T follicular helper cell (primary cell): ENCODE data around the gene TNP2.

Experiments
- DNase-seq: peaks from one replicate; pipeline ENCODE4 v3.0.0-alpha.2; 2020; ENCODE audit warnings: low read depth
- total RNA-seq, 2 experiments: gene quantifications; one replicate each; lab custom pipeline; 2026; lab: John Stamatoyannopoulos, UW

TNP2 gene
- 0 reads per million in 2 experiments for total RNA-seq

DNA sequence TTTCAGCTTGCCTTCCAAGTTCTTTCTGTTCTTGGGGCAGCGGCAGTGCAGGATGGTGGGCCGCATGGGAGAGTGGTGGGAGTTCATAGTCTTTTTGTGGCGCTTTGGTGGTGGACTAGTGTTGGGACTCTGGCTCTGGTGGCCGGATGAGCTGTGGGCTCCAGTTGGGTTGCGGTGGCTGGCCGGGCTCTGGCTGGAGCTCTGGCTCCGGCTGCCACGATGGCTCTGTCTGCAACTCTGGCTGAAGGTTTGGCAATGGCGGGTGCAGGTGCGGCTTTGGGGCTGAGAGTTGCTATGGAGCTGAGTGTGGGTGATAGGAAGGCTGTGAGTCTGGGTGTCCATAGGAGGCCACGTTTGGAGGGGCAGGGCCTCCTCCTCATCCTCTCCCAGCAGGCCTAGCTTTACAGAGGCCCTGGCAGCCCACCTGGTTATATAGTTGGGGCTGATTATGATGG lies at the start of gene TNP2:
Gene TNP2, minus strand, starts transcription at position 405 of the 455 bp plus-strand sequence. Its CDS starts 63 bp downstream, at position 342.
- no peak for DNase-seq

GRCh38 chr16:11318817-11319216 lies 49.7 kb upstream of the TNP2 start:
- no peak for DNase-seq

- DNase-seq = no peak
Measured at GRCh38 chr16:11316331-11317015, 47.3 kb upstream of the TNP2 start.

DNA sequence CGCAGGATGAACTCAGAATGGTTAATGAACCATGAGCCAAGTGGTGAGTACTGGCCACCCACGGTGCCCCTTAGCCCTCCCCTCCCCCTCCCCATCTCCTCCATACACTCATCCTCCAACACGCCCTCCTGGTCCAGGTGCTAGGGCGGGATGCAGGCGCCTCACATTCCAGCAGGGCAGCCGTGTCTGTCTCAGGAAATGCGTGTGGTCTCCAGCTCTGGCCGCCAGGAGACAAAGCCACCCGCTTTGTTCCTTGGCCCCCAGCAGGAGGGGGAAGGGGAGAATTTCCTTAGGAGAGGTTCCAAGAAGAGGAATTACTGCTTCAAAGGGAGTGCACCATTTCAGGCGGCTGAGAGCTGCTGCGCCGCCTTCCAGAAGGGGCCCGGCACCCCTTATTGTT lies 46.4 kb upstream of the TNP2 start:
- DNase-seq = no peak

DNA sequence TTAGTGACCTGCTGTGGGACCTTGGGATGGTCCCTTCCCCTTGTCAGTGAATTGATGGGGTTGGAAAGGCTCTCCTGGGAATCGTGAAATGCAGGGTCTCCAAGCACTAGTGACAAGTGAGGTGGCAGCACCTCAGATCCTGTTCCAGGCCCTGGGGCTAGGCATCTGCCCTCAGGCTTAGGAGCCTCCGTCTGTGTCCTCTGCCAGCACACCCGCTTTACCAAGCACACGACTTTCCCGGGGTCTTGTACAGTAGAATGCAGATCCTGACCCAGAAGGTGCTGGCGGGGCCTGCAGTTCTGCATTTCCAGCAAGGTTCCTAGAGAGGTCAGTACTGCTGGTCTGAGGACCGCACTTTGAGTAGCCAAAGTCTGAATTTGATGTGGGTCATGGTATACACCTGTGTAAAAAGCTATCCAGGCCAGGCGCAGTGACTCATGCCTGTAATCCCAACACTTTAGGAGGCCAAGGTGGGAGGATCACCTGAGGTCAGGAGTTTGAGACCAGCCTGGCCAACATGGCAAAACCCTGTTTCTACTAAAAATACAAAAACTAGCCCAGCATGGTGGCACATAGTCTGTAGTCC lies 45.3 kb upstream of the TNP2 start:
- no peak for DNase-seq

GRCh38 chr16:11313493-11314308 lies 44.6 kb upstream of the TNP2 start:
- DNase-seq = no peak

- no peak for DNase-seq
Measured at GRCh38 chr16:11312718-11313492, 43.8 kb upstream of the TNP2 start.

GRCh38 chr16:11310997-11311561 lies 42.0 kb upstream of the TNP2 start:
- DNase-seq = no peak

GRCh38 chr16:11310634-11310977 lies 41.5 kb upstream of the TNP2 start:
- DNase-seq = no peak

DNA sequence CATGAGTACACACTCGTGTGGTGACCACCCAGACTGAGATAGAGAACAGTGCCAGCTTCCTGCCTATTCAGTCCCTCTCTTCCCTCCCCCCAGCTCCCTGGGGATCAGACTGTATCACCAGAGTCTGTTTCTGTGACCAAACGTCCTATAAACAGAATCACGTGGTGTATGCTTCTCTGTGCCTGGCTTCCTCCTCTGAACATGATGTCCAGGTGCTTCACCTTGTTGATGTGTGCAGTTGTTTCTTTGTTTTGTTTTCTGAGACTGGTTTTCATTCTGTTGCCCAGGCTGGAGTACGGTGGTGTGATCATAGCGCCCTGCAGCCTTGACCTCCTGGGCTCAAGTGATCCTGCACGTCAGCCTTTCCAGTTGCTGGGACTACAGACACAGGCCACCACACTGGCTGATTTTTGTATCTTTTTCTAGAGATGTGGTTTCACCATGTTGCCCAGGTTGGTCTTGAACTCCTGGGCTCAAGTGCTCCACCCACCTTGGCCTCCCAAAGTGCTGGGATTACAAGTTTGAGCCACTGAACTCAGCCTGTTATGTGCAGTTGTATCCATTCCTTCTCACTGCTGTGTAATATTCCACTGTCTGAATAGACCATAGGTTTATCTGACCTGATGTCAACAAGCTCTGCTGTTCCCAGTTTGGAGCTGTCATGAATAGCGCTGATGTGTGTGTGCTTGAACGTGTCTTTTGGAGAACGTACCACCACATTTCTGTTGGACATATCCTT lies 40.9 kb upstream of the TNP2 start:
- DNase-seq = no peak

DNA sequence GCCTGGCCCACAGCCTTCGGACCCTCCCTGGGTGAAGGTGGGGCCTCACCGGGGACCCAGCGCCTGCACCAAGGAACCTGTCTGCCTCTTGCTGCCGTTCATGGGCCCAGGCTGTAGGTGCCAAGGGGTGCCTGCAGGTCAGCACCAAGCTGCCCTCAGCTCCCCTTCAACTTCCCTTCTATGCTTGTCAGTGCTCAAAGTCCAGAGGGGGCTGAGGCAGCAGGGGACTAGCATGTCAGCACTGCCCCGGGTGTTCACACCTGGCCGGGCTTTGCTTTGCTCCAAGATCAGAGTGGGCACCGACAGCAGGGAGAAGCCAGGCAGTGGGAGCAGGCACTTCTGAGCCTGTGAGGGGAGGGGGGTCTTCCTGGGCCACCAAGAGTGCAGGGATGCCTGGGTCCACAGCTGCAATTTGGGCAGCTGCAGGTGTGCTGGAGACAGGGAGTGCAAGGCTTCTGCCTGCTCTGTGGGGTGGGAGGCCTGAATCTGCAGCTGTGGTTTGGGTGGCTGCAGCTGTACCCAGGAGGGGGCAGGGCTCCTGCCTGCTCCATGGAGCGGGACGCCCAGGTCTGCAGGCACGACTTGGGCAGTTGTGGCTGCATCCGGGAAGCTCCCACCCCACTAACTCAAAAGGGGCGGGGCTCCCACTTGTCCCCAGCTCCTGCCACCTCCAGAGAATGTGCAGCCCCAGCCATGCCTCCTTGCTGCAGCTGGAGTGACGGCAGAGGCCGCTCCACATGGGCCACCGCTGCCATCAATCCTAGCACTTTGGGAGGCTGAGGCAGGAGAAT lies 39.6 kb upstream of the TNP2 start:
- DNase-seq = no peak

- no peak for DNase-seq
Measured at GRCh38 chr16:11307639-11308492, 38.7 kb upstream of the TNP2 start.

GRCh38 chr16:11306997-11307638 lies 38.0 kb upstream of the TNP2 start:
- no peak for DNase-seq

GRCh38 chr16:11306381-11306780 lies 37.3 kb upstream of the TNP2 start:
- no peak for DNase-seq

DNA sequence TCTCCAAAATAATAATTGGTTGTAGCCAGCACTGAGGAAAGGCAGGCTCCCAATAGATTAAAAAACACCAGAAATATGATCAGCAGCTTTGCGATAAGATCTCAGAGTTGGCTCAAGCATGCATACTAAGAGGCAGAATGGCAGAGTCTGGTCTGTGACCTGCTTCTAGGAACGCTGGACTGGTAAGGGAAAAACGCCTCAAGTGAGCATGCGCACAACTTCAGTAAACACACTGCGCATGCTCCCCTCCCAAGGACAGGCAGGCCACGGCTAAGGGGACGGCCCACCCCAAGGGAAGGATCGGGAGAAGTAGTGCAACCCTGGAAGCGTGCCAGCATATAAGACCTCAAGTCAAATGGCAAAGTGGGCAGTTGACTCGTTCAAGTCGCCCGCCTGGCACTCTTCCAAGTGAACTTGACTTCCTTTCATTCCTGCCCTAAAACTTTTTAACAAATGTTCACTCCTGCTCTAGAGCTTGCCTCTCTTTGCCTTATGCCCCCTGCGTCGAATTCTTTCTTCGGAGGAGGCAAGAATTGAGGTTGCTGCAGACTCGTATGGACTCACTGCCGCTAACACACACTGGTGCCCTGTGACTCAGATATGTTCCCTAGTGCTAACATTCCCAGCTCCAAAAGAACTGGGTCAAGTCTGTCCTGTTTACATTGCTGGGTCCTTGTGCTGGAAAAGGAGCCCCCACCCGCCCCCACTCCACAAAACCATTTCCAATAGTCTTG lies 34.4 kb upstream of the TNP2 start:
- no peak for DNase-seq

DNA sequence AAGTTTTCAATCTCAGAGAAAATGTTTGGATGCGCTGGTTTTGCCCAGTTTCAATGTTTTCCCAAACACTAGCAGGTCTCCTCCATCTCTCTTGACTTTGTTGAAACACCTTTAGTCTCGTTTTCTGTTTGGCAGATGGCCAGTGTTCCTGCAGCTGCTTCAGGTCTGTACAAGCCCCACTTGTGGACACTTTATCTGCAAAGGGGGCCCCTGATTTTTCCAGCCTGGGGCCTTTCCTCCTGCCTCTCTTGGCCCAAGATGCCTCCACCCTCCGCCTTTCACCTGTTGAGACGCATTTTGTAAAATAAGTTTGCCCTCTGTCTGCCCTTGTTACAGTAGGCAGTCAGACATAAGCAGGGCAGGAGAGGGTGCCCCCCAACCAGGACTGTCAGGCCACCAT lies 33.9 kb upstream of the TNP2 start:
- DNase-seq = no peak

GRCh38 chr16:11301645-11302501 lies 32.7 kb upstream of the TNP2 start:
- DNase-seq = no peak
